ENCODE measurements around the gene GABPA.
"Not testable (repeated sequence)": the region's sequence is repeated elsewhere in the genome, so short reads cannot be mapped to it uniquely, and the experiment has no call there.

GABPA gene

GRCh38 chr21:25760061-25760460 is 25.3 kb downstream of the GABPA start:
- TF ChIP-seq CTCF (IDR thresholded peaks at IDR 0.05; ENCODE audit: low read depth, low read length), result no peak
- DNase-seq (ENCODE audit: extremely low read depth, low read depth), result no peak

DNA sequence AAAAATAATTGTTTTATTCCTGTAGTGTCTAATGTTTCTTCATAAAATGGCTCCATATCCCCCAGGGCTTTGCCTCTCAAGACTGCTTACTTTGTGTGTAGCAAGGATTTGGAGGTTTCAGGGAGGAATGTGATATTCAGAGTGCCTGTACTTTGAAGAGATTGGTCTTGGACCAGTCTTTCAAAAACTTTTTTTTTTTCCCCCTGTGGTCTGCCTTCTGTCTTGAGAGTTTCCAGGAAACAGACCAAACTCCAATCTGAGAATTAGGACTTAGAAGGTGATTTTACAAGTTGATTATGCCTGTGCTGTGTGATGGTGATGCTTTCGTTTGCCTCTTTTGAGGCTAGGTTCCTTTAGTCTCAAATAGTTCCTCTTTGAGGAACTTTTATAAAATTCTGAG is 25.9 kb downstream of the GABPA start:
- TF ChIP-seq CTCF (IDR thresholded peaks at IDR 0.05; ENCODE audit: low read depth, low read length), result no peak
- no peak for DNase-seq (ENCODE audit: extremely low read depth, low read depth)

DNA sequence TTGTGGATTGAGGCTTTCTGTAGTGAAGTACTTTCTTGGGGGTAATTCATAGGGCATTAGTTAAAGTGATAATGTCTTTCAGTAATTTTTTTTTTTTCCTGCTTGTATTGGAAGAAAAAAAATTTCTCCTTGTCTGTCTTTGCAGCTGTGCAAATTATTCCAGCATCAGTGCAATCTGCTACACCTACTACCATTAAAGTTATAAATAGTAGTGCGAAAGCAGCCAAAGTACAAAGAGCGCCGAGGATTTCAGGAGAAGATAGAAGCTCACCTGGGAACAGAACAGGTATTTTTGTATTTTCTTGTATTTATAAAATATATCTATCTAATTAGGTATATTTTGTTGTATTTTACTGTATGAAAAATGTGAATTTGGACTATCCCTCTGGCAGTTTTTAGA is 29.3 kb downstream of the GABPA start:
- DNase-seq (ENCODE audit: extremely low read depth, low read depth), result no peak
- TF ChIP-seq CTCF (IDR thresholded peaks at IDR 0.05; ENCODE audit: low read depth, low read length), result no peak

DNA sequence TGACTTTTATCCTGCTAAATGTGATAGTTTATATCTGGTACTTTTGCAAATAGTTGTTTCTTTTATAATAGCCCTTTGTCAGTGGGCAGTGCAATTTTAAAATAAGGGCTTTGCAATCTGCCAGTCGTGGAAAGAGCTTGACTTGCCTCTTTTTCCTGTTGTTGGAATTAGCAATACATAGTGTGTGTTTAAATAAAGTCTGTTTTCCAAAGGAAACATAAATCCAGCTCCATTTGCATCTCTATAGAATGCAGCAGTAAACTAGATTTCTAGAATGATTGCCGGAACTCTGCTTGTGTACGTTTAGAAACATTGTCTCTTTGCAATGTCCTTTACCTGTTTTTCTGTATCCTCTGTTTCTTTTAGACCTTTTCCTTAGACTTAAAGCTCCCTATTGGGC is 33.1 kb downstream of the GABPA start:
- DNase-seq (ENCODE audit: extremely low read depth, low read depth), result no peak
- no peak for TF ChIP-seq CTCF (IDR thresholded peaks at IDR 0.05; ENCODE audit: low read depth, low read length)

- no peak for DNase-seq (ENCODE audit: extremely low read depth, low read depth)
- TF ChIP-seq CTCF (IDR thresholded peaks at IDR 0.05; ENCODE audit: low read depth, low read length), result no peak
Observed at GRCh38 chr21:25772686-25773085, 37.9 kb downstream of the GABPA start.

- DNase-seq (ENCODE audit: extremely low read depth, low read depth), result no peak
- no peak for TF ChIP-seq CTCF (IDR thresholded peaks at IDR 0.05; ENCODE audit: low read depth, low read length)
Observed at GRCh38 chr21:25776440-25776839, 41.7 kb downstream of the GABPA start.

- DNase-seq (ENCODE audit: extremely low read depth, low read depth), result not testable (repeated sequence)
Observed at GRCh38 chr21:25778126-25778875, 43.5 kb downstream of the GABPA start.

DNA sequence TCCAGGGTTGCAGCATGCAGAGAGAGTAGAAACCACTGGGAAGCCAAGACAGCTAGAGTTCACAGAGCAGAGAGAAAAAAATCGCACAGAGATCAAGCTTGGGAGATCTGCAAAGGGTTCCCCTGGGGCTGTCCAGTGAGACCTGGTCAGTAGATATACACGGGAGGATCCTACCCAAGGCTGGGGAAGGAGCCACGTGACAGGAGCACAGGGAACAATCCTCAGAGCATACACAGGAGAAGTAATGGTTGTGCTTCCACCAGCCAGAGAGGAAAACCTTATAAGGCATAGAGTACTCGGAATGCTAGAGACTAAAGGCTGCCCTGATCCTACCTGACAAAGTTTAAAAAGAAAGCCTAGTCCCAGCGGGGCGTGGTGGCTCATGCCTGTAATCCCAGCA is 53.9 kb downstream of the GABPA start:
- no peak for DNase-seq (ENCODE audit: extremely low read depth, low read depth)
- no peak for TF ChIP-seq CTCF (IDR thresholded peaks at IDR 0.05; ENCODE audit: low read depth, low read length)

All from AG09319 (cell line).